ENCODE results near the gene NTRK2.

- TF ChIP-seq, protein P1, sequence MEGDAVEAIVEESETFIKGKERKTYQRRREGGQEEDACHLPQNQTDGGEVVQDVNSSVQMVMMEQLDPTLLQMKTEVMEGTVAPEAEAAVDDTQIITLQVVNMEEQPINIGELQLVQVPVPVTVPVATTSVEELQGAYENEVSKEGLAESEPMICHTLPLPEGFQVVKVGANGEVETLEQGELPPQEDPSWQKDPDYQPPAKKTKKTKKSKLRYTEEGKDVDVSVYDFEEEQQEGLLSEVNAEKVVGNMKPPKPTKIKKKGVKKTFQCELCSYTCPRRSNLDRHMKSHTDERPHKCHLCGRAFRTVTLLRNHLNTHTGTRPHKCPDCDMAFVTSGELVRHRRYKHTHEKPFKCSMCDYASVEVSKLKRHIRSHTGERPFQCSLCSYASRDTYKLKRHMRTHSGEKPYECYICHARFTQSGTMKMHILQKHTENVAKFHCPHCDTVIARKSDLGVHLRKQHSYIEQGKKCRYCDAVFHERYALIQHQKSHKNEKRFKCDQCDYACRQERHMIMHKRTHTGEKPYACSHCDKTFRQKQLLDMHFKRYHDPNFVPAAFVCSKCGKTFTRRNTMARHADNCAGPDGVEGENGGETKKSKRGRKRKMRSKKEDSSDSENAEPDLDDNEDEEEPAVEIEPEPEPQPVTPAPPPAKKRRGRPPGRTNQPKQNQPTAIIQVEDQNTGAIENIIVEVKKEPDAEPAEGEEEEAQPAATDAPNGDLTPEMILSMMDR (conservative IDR thresholded peaks at IDR 0.05; ENCODE audit: low read length) = no peak
- no peak for TF ChIP-seq EZH2phosphoT487 (IDR thresholded peaks at IDR 0.05; ENCODE audit: borderline replicate concordance, low read depth, low read length)
Observed at GRCh38 chr9:84969736-84970135, 300.2 kb downstream of the NTRK2 start.

Data from OCI-LY7 (cell line).